Sigmoid colon (tissue), 3 donors: Measurements from ENCODE around the gene MYO6.

Experiments used
- POLR2A ChIP-seq, 2 donors: fragments of 450-650 bp; IDR thresholded peaks; one replicate each; pipeline ENCODE4 v1.6.1; 2016; ENCODE audit warnings: antibody characterized with exemption in 2 of 2, mild to moderate bottlenecking in 2 of 2, moderate library complexity in 2 of 2
- TF ChIP-seq, protein P1 (sequence below), 4 experiments: fragments of 450-650 bp in 3 of 4; fragments of 200-600 bp in 1 of 4; IDR thresholded peaks; one replicate each; pipeline ENCODE4 v1.5.1; 2016 to 2019; ENCODE audit warnings: antibody characterized with exemption in 4 of 4, mild to moderate bottlenecking in 3 of 4, moderate library complexity in 2 of 4

DNA sequence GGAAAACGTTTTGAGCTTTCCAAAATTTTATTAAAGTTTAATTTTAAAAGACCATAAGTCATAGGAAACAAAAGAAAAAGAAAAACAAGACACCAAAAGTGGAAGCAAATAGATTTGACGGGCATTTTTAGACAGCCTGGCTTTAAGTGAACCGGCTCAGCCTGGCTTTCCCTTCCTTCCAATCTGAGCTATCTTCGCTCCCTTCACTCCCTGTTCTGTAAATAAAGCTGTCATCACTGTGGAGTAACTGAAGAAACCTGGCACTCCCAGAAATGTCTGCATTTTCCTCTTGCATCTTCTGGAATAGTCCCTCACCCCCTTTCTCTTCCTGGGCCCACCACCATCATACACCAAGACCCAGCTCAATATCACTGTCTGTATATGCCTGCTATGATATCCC is 191.5 kb downstream of the MYO6 start:
- no peak for TF ChIP-seq POLR2A (IDR thresholded peaks at IDR 0.05)
- TF ChIP-seq, protein P1, sequence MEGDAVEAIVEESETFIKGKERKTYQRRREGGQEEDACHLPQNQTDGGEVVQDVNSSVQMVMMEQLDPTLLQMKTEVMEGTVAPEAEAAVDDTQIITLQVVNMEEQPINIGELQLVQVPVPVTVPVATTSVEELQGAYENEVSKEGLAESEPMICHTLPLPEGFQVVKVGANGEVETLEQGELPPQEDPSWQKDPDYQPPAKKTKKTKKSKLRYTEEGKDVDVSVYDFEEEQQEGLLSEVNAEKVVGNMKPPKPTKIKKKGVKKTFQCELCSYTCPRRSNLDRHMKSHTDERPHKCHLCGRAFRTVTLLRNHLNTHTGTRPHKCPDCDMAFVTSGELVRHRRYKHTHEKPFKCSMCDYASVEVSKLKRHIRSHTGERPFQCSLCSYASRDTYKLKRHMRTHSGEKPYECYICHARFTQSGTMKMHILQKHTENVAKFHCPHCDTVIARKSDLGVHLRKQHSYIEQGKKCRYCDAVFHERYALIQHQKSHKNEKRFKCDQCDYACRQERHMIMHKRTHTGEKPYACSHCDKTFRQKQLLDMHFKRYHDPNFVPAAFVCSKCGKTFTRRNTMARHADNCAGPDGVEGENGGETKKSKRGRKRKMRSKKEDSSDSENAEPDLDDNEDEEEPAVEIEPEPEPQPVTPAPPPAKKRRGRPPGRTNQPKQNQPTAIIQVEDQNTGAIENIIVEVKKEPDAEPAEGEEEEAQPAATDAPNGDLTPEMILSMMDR (IDR thresholded peaks at IDR 0.05) = no peak
